Hematopoietic multipotent progenitor cell treated with erythropoietin and hydrocortisone succinate and interleukin-3 and kit ligand, for 8 days (in vitro differentiated cells): ENCODE measurements around the gene UNC79.
A peak's percentile ranks its signal among the peaks of the same experiment; 100 is the strongest.
"Not testable (repeated sequence)": the region's sequence is repeated elsewhere in the genome, so short reads cannot be mapped to it uniquely, and the experiment has no call there.

ENCODE experiments used
- DNase-seq: peaks from one replicate; pipeline ENCODE4 v3.0.0-alpha.2; 2015

Gene UNC79

DNA sequence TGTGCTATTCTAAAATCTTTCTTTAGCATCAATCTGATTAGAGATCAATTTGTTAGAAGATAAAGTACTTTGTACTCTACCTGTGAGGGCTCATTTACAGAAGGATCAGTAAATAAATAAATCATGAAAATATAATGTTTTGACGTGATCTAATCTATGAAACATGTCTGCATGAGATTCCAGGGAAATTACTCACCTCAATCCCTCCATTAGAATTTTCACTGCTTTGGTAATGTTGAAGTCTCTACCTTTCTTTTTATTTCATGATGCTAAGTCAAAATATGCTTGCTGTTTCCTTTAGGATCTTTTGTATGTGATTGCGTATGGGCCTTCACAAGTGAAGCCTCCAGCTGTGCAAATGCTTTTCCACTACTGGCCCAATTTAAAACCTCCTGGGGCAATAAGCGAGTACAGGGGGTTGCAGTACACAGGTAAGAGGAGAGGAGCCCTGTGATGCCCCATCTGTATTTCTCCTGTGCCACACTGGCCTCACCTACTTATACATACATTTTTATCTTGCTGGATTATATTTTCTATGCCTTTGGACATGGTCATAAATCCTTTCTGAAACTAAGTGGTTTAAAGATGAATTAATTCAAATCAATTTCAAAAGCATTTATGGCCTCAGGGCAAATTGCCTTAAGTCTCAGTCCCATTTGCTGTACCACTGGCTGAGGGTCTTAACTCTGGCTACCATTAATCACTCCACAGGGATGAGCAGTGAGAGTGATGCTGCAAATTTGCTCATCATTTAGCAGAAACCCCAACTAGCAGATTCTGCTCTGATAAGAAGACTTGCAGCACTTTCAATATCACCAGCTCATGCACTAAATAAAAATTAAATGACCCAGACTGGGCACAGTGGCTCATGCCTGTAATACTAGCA is 66.4 kb downstream of the UNC79 start:
- no peak for DNase-seq

DNA sequence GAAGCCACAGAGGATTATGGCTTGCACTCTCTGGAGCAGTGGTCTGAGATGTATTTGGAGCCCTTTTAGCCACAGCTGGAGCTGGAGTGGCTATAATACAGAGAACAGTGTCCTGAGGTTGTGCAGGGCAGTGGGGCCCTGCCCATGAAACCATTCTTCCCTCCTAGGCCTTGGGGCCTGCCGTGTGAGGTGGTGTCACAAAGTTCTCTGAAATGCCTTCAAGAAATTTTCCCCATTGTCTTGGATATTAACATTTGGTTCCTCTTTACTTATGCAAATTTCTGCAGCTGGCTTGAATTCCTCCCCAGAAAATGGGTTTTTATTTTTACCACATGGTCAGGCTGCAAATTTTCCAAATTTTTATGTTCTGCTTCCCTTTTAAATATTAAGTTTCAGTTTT is 79.3 kb downstream of the UNC79 start:
- no peak for DNase-seq

GRCh38 chr14:93511001-93511400 is 80.3 kb downstream of the UNC79 start:
- DNase-seq = no peak

DNA sequence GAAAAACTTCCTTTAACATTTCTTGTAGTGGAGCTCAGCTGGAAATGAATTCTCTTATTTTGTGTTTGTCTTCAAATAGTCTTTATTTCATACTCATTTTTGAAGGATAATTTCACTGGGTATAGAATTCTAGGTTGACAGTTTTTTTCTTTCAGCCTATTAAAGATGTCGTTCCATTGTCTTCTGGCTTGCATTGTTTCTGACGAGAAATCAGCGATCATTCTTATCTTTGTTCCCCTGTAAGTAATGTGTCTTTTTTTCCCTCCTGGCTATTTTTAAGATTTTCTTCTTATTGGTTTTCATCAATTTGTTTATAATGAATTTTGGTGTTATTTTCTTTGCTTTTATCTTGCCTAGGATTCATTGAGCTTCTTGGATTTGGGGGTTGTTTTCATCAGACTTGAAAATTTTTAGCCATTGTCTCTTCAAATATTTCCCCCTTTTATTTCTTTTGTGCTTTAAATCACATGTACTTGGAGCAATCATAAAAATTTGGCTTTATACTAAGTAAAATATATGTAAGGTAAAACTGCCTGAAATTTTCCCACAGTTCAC is 89.4 kb downstream of the UNC79 start:
- DNase-seq = no peak

DNA sequence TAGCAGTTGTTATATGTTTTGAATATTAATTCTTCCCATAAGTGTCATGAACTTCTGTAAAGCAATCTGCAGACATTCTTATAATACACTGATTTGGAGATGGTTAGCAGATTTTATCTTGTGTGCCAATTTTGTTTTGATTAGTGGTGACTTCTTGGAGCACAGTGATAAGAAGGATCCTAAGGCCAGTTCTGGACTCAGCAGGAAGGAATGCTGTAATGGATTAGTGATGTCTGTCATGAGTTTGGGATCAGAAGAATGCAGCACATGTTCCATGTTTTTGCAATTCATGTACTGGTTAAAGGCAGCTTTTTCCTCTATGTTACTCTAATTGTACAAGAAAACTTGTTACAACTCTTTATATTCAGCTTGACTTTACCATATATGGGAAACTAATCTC is 91.5 kb downstream of the UNC79 start:
- no peak for DNase-seq

- not testable (repeated sequence) for DNase-seq
Observed at GRCh38 chr14:93525216-93525615, 94.5 kb downstream of the UNC79 start.

- DNase-seq = no peak
Observed at GRCh38 chr14:93525696-93526451, 95.1 kb downstream of the UNC79 start.

DNA sequence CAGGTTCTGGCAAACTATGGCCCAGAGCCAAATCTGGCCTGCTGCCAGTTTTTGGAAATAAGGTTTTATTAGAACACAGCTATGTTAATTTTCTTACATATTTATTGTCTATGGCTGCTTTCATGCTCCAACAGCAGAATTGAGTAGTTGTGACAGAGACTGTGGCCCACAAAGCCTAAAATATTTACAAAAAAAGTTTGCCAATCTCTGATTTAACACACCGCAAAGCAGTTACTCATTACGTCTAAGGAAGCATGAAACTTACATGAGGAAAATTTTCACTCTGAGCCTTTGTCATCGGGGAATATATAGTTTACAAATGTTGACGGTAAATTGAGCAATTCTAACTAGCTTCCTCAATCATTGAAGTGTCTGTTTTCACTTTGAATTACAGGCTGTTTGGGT is 96.5 kb downstream of the UNC79 start:
- no peak for DNase-seq

DNA sequence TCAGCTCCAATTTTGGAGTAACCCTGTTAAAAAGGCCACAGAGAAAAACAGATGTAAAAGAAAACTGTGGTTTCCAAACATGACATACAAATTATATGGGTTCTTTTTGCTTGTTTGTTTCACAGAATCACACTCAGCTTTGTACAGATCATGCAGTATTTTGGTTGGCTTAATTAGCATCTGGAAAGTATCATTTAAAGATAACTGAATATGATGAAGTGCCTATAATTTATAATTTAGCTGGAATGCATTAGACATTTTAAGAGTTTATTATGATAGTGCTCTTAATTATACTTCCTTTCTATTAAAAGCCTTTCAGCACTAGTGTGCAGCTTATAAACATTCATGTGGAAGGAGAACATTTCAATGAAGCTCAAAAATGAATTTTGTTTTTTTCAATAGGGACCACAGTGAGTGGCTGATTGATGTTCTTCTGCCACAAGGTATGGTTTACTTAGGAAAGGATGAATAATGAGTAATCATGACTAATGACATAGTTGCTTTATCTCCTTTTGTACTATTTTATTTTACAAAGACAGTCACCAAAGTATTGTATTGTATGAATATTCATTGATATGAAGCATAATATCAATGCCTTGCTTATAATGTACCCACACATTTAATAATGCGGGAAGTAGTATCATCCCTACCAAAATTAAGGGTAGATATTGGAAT is 98.3 kb downstream of the UNC79 start:
- DNase-seq = no peak

- DNase-seq = no peak
Observed at GRCh38 chr14:93531644-93532043, 100.9 kb downstream of the UNC79 start.

DNA sequence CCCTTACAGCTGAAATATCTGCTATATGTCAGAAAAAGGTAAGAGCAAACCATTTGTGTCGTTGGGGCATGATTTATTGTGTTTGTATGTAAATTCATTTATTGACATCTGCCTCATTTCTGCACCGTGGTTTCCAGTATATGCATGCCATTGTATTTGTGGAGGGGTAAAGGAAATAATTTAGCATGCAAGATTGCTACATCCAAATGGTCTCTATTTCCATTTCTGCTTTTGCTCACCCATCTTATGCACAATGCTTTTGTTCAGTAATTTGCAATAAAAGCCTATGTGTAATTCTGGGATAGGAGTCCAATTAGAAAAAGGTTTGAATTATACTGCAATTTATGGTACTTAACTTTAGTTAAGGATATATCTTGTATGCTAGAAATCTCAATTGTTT is 101.8 kb downstream of the UNC79 start:
- no peak for DNase-seq

DNA sequence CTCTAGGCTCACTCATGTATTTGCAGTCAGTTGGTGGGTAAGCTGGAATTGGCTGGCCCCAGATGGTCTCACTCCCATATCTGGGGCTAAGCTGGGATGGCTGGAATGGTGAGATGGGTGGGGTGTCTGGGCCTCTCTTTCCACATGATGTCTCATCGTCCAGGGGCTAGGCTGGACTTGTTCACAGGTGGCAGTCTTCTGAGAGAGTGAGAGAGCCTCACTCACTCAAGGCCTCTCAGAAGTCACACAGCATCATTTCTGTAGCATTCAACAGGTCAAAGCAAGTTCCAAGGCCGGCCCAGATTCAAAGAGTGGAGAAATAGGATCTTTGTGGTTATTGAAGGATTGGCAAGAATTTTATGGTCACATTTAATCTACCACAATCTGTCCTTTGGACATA is 102.7 kb downstream of the UNC79 start:
- no peak for DNase-seq

- no peak for DNase-seq
Observed at GRCh38 chr14:93533842-93534241, 103.1 kb downstream of the UNC79 start.

- DNase-seq = no peak
Observed at GRCh38 chr14:93535537-93535936, 104.8 kb downstream of the UNC79 start.

DNA sequence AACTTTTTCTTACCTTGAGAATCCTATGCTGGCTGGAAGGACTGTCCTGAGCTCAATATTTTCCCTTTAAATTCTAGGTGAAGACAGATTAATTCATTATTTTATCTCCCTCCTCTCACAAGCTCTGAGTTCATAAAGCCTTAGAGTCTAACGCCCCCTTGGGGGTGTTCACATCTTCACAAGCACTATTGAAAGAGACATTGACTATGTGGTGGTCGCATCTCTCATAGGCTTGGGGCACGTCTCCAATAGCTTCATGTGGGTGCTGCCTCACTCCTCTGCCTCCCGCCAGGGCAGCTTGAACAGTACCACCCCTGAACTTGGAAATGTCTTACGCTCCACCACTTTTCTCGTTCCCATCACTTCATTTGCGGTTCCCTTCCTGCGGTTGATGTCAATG is 106.2 kb downstream of the UNC79 start:
- DNase-seq = peak; percentile 41

- no peak for DNase-seq
Observed at GRCh38 chr14:93537951-93538350, 107.2 kb downstream of the UNC79 start.

GRCh38 chr14:93538413-93538812 is 107.7 kb downstream of the UNC79 start:
- DNase-seq = peak; percentile 7

- DNase-seq = no peak
Observed at GRCh38 chr14:93540235-93540634, 109.5 kb downstream of the UNC79 start.

DNA sequence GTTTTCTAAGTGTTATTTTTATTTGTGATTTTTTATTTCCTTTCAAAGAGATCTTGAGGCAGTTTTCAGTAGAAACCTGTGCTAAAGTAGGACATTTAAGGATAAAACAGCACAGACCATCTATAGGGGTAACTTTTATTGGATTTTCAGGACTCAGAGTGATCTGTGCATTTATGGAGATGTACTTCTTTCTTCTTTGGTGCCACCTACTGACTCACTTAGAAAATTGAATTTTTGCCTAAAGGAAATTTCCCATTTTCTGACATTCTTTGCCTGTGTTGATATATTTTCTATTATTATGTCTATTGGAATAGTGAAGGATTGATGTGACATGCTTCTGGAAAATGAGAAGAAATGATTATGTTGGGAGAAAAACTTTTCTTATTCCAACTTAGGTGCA is 113.0 kb downstream of the UNC79 start:
- peak; percentile 29 for DNase-seq

DNA sequence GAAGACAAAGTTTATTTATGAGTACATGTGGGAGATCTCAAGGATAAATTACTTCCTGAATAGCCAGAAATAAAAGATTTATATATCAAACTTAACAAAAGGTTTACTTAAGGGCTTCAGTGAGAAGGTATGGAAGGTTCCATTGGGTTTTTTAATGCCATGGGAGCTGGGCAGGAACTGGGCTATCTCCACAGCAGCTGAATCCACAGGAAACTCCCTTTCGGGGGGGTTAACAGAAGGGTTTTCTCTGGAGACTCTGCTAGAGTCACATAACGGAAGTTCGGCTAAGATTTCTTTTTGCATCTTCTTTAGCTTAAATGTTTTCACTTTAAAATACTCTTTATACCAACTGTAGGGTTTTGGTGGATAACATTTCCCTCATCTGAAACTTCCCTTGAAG is 113.5 kb downstream of the UNC79 start:
- no peak for DNase-seq

DNA sequence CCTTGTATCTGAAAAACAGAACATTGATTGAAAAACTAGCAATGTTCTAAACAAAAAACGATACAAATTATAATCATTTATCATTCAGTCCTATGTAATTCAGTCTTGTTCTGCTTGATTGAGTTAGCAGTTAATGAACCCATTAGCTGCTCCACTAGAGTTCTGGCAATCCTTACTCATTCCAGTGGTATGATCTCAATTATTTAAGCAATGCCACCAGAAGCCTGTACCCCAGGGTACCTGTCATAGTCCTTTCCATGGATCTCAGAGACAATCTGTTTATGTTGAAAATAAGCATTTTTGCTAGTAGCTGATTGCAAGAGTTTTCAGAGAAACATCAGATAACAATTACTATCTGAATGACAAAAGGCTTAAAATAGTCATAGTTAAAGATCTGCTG is 115.9 kb downstream of the UNC79 start:
- no peak for DNase-seq

GRCh38 chr14:93548102-93548843 is 117.5 kb downstream of the UNC79 start:
- no peak for DNase-seq

GRCh38 chr14:93549595-93549994 is 118.9 kb downstream of the UNC79 start:
- no peak for DNase-seq
